Right renal pelvis (tissue), 4 donors: ENCODE measurements around the gene KAT8. TPM values are rescaled to one million over a fixed set of nuclear protein-coding genes. Genes with fewer than 3 reads are reported as not detected.
A peak's percentile ranks its signal among the peaks of the same experiment; 100 is the strongest.

ENCODE experiments used
- DNase-seq, 4 donors: peaks; one replicate each; pipeline ENCODE4 v3.0.0-alpha.2; 2013; ENCODE audit warnings: low read depth in 4 of 4, low spot score in 3 of 4, missing footprints in 1 of 4
- polyA plus RNA-seq, 4 donors: library from polyadenylated mRNA; unstranded; fragments of 120-200 nt; gene quantifications; one replicate each; pipeline ENCODE4 v1.2.1, GENCODE V29; 2013; ENCODE audit not compliant: insufficient read length in 4 of 4

Gene KAT8
- 10 to 100 TPM; 63.3 to 68.3 (median 67.3) TPM for polyA plus RNA-seq

DNA sequence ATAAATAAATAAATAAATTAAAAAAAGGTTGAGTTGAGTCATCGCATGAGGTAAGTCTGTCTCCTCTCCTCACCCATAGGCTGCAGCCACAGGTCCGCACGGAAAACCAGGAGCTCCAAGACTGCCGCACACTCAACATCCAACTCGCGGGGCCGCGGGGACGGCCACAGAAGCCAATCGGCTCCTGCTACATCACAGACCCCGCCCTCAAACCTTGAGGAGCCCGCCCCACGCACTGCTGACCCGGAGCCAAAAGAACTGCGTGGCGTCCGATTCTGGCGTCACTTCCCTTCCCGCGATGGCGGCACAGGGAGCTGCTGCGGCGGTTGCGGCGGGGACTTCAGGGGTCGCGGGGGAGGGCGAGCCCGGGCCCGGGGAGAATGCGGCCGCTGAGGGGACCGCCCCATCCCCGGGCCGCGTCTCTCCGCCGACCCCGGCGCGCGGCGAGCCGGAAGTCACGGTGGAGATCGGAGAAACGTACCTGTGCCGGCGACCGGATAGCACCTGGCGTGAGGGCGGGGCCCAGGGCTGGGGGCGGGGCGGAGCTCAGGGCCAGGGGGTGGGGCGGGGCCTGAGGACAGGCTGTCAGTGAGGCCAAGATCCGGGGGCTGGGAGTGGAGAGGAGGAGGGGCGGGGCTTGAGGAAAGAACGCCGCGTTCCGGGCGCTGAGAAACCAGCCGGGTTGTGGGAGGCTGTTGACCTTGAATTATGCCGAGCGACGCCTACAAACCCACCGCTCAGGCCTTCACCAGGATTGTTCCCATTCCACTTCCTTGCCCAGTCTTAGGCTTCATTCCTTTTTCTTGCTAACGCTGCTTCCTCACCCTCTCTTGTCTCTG lies at the start of gene KAT8:
TSS of gene KAT8 (plus strand) at position 281 of the 839 bp plus-strand sequence. CDS start at position 299, 18 bp downstream.
- DNase-seq = peak; percentile 94 to 97 (median 96)

- no peak for DNase-seq
Observed at GRCh38 chr16:31071861-31072260, 45.6 kb upstream of the KAT8 start.

- DNase-seq = no peak
Observed at GRCh38 chr16:31072540-31073141, 44.8 kb upstream of the KAT8 start.

- DNase-seq = peak; percentile 82 to 86 (median 84)
Observed at GRCh38 chr16:31073142-31073969, 44.1 kb upstream of the KAT8 start.

GRCh38 chr16:31073970-31074813 lies 43.3 kb upstream of the KAT8 start, which contains the start of the genes ZNF646 and ZNF668:
Gene ZNF646 (plus strand): TSS chr16:31074422. CDS start chr16:31076325, 1,903 bp downstream.
Gene ZNF668 (minus strand): TSS chr16:31074240. CDS start chr16:31064459, 9,781 bp downstream.
- peak; percentile 96 to 98 (median 97) for DNase-seq

GRCh38 chr16:31074814-31075183 lies 42.7 kb upstream of the KAT8 start:
- DNase-seq = no peak

DNA sequence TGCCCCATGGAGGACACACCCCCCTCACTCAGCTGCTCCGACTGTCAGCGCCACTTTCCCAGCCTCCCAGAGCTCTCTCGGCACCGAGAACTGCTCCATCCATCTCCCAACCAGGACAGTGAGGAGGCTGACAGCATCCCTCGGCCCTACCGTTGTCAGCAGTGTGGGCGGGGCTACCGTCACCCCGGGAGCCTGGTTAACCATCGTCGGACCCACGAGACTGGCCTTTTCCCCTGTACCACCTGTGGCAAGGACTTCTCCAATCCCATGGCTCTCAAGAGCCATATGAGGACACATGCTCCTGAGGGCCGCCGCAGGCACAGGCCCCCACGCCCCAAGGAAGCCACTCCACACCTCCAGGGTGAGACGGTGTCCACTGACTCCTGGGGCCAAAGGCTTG lies 41.1 kb upstream of the KAT8 start:
- DNase-seq = no peak

DNA sequence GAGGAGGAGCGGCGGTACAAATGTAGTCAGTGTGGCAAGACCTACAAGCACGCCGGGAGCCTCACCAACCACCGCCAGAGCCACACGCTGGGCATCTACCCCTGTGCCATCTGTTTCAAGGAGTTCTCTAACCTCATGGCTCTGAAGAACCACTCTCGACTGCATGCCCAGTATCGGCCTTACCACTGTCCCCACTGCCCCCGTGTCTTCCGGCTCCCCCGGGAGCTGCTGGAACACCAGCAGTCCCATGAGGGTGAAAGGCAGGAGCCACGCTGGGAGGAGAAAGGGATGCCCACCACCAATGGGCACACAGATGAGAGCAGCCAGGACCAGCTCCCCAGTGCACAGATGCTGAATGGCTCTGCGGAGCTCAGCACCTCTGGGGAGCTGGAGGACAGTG lies 40.4 kb upstream of the KAT8 start:
- DNase-seq = no peak

GRCh38 chr16:31077592-31078396 lies 39.7 kb upstream of the KAT8 start:
- DNase-seq = no peak

GRCh38 chr16:31078597-31079341 lies 38.7 kb upstream of the KAT8 start:
- no peak for DNase-seq

GRCh38 chr16:31079342-31079944 lies 38.0 kb upstream of the KAT8 start:
- no peak for DNase-seq

DNA sequence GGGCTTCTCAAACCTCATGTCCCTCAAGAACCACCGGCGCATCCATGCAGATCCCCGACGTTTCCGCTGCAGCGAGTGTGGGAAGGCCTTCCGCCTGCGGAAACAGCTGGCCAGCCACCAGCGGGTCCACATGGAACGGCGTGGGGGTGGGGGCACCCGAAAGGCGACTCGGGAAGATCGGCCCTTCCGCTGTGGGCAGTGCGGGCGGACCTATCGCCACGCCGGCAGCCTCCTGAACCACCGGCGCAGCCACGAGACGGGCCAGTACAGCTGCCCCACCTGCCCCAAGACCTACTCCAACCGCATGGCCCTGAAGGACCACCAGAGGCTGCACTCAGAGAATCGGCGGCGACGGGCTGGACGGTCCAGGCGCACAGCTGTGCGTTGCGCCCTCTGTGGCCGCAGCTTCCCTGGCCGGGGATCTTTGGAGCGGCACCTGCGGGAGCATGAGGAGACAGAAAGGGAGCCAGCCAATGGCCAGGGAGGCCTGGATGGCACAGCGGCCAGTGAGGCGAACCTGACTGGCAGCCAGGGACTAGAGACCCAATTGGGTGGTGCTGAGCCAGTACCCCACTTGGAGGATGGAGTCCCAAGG lies 37.3 kb upstream of the KAT8 start:
- no peak for DNase-seq

- DNase-seq = no peak
Observed at GRCh38 chr16:31080756-31081419, 36.6 kb upstream of the KAT8 start.

- DNase-seq = no peak
Observed at GRCh38 chr16:31081428-31082351, 35.8 kb upstream of the KAT8 start.

DNA sequence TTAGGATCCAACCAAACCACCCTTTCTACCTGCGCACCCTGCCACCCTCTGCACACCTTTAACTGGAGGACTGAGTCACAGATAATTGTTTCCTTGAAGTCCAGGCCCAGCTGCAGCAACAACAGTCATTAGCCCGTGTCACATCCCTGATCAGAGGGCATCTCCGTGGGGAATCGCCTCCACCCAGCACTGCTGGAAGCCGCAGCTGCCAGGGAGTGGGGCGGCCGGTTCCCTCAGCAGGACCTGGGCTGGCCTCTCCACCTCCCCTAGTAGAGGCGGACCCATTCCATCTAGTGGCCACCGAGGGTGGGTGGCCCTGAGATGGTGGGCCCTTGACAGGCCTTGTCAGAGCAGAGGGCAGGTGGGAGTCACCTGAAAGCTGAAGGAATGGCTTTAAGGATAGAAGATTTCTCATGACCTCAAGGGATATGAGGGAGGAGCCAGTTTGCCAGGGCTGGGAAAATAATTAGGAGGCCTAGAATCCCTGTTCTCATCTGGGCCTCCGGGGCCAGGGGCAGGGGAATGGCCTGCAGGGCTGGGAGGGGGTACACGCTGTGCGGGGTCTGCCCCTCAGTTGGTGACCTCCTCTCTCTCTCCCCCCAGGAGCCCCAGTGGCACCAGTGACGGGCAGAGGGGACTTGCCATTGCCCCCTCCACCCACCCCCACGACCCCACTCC lies 35.0 kb upstream of the KAT8 start:
- DNase-seq = no peak

DNA sequence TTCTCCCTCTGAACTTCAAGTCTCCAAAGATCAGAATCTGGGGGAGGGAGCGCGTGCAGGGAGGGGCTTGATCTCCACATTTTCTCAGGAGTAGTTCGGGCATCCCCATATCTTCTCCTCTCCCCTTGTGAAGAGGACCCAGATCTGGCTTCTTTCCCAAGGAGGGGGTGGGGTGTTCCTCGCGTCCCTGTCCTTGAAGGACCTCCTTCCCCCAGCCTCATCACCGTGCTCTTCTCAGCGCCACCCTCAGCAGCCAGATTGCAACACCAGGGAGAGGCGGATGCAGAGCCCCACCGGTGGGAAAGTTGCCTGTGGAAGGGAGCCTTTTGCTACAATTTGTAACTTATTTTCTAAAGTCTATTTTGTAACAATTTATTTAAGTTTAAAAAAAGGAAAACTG lies 34.4 kb upstream of the KAT8 start:
- DNase-seq = no peak
